K562 (cell line): Measurements from ENCODE around the gene CDAN1. TPM values are rescaled to one million over a fixed set of nuclear protein-coding genes. Genes with fewer than 3 reads are reported as not detected.

Experiments used
- ATAC-seq: fragments of 200-7000 bp; cut with Tn5 transposase; 3 replicates; pipeline ENCODE4 v1.9.1; 2020; ENCODE audit warnings: moderate library complexity
- BruUV-seq: library from RNA; stranded (reverse); fragments of 400-500 nt; replicated peaks from 2 replicates; lab custom pipeline; 2021; lab: Mats Ljungman, UMichigan
- CTCF ChIA-PET: fragments of 300-600 bp; formaldehyde crosslinking; extraction: SDS; loops from one replicate; lab custom pipeline; 2021; ENCODE audit warnings: low intra/inter-chr PET ratio; lab: Yijun Ruan, JAX
- POLR2A ChIA-PET: fragments of 300-600, 350-650 bp; sonication (Branson Sonifier 250); formaldehyde crosslinking; extraction: SDS; loops from one replicate; lab custom pipeline; 2021; ENCODE audit warnings: antibody characterized with exemption, inconsistent platforms; lab: Yijun Ruan, JAX
- DNase-seq, 4 experiments: peaks; one replicate each; pipeline versions ENCODE4 v3.0.0 to v3.0.0-alpha.2; 2011 to 2018; ENCODE audit warnings: low spot score in 3 of 4, mixed read lengths in 3 of 4; ENCODE audit errors: extremely low read depth in 1 of 4
- FAIRE-seq: peaks from 2 replicates; lab custom pipeline; 2011; peaks lifted over from hg19 to GRCh38; lab: Jason Lieb, UNC
- H2AFZ ChIP-seq: 2 replicates; pipeline ENCODE4 v1.6.0; 2011; ENCODE audit warnings: low read depth, low read length, control low read depth, inconsistent platforms
- H3K27ac ChIP-seq: fragments of 200-600 bp; 3 replicates; pipeline ENCODE4 v1.8.0; 2011; ENCODE audit warnings: low read depth, mild to moderate bottlenecking, control low read depth, inconsistent platforms, low read length, moderate library complexity, mixed read lengths; ENCODE audit errors: extremely low read depth
- H3K27me3 ChIP-seq, 2 experiments: fragments of 300-600 bp in 1 of 2; 2 replicates in 1 of 2; 3 replicates in 1 of 2; pipeline versions ENCODE4 v1.6.0 to v1.8.0; 2011; ENCODE audit warnings: inconsistent platforms in 2 of 2, low read length in 2 of 2, mild to moderate bottlenecking in 1 of 2, mixed read lengths in 1 of 2, moderate library complexity in 1 of 2; ENCODE audit not compliant: control insufficient read depth in 2 of 2, insufficient read depth in 2 of 2
- H3K36me3 ChIP-seq: fragments of 300-600 bp; 3 replicates; pipeline ENCODE4 v1.8.0; 2011; ENCODE audit warnings: mild to moderate bottlenecking, low read length, inconsistent platforms; ENCODE audit not compliant: control insufficient read depth, insufficient read depth
- H3K4me1 ChIP-seq, 2 experiments: fragments of 200-600 bp in 1 of 2; replicated peaks in 1 of 2; 2 replicates in 1 of 2; 3 replicates in 1 of 2; pipeline versions ENCODE4 v1.5.1 to v1.8.0; 2011; ENCODE audit warnings: inconsistent platforms in 2 of 2, low read length in 2 of 2, mild to moderate bottlenecking in 1 of 2, mixed read lengths in 1 of 2, moderate library complexity in 1 of 2; ENCODE audit not compliant: control insufficient read depth in 2 of 2, insufficient read depth in 2 of 2
- H3K4me2 ChIP-seq: 2 replicates; pipeline ENCODE4 v1.6.1; 2011; ENCODE audit warnings: low read length, control low read depth, inconsistent platforms, mixed read lengths; ENCODE audit not compliant: insufficient read depth
- H3K4me3 ChIP-seq: fragments of 200-600 bp; sonication (generic), shearing (Covaris generic); 2 replicates; pipeline ENCODE4 v1.5.1; 2016; ENCODE audit warnings: control low read depth, inconsistent platforms
- H3K79me2 ChIP-seq: fragments of 200-600 bp; 3 replicates; pipeline ENCODE4 v1.8.0; 2011; ENCODE audit warnings: low read length, inconsistent platforms; ENCODE audit not compliant: control insufficient read depth, insufficient read depth
- H3K9ac ChIP-seq, 2 experiments: 2 replicates each; pipeline versions ENCODE4 v1.6.0 to v1.6.1; 2011; ENCODE audit warnings: low read depth in 2 of 2, low read length in 2 of 2, control low read depth in 1 of 2, inconsistent platforms in 1 of 2, mild to moderate bottlenecking in 1 of 2, mixed read lengths in 1 of 2; ENCODE audit not compliant: insufficient read depth in 1 of 2
- H3K9me1 ChIP-seq: one replicate; pipeline ENCODE4 v1.6.0; 2011; ENCODE audit warnings: inconsistent platforms, mild to moderate bottlenecking, low read length, moderate library complexity; ENCODE audit not compliant: control insufficient read depth, insufficient read depth
- H3K9me3 ChIP-seq: replicated peaks from 2 replicates; pipeline ENCODE4 v1.5.1; 2011; ENCODE audit warnings: low read depth, low read length, inconsistent platforms; ENCODE audit not compliant: control insufficient read depth, insufficient read depth
- H4K20me1 ChIP-seq: replicated peaks from 2 replicates; pipeline ENCODE4 v1.6.1; 2011; ENCODE audit warnings: low read length, inconsistent platforms, mixed read lengths; ENCODE audit not compliant: control insufficient read depth, insufficient read depth
- ATF4 ChIP-seq: fragments of 450-650 bp; formaldehyde crosslinking; IDR thresholded peaks from 2 replicates; pipeline ENCODE4 v1.4.0; 2022; ENCODE audit warnings: mild to moderate bottlenecking, moderate library complexity
- CBX1 ChIP-seq: sonication (generic); IDR thresholded peaks from 2 replicates; pipeline ENCODE4 v1.6.1; 2016; ENCODE audit warnings: antibody characterized with exemption, low read depth, mild to moderate bottlenecking
- CBX2 ChIP-seq: fragments of 200-600 bp; sonication (generic); IDR thresholded peaks from one replicate; pipeline ENCODE4 v1.6.1; 2012; ENCODE audit warnings: mild to moderate bottlenecking, low read length, inconsistent platforms; ENCODE audit not compliant: insufficient read depth, poor library complexity, severe bottlenecking
- CREM ChIP-seq: IDR thresholded peaks from 2 replicates; pipeline ENCODE4 v1.6.1; 2014; ENCODE audit warnings: antibody characterized with exemption, low read depth
- CSDE1 ChIP-seq, 2 experiments: fragments of 450-650 bp; IDR thresholded peaks; 2 replicates each; pipeline ENCODE4 v1.6.1; 2016; ENCODE audit warnings: mild to moderate bottlenecking in 1 of 2
- EGR1 ChIP-seq: fragments of 450-650 bp; conservative IDR thresholded peaks from 2 replicates; pipeline ENCODE4 v1.6.1; 2017; ENCODE audit warnings: mild to moderate bottlenecking
- FOXK1 ChIP-seq: sonication (generic); formaldehyde crosslinking; IDR thresholded peaks from 2 replicates; pipeline ENCODE4 v1.8.0; 2022; ENCODE audit warnings: missing genetic modification reagents, mild to moderate bottlenecking, borderline replicate concordance
- HDAC3 ChIP-seq: fragments of 450-650 bp; IDR thresholded peaks from 2 replicates; pipeline ENCODE4 v1.6.1; 2018; ENCODE audit warnings: borderline replicate concordance, mild to moderate bottlenecking, moderate library complexity; ENCODE audit not compliant: partially characterized antibody
- MCM5 ChIP-seq: fragments of 450-650 bp; IDR thresholded peaks from 2 replicates; pipeline ENCODE4 v1.6.1; 2016; ENCODE audit warnings: low read depth
- RBM17 ChIP-seq: fragments of 200-400 bp; formaldehyde crosslinking; IDR thresholded peaks from 2 replicates; pipeline ENCODE4 v1.6.1; 2017; ENCODE audit warnings: low read depth, mild to moderate bottlenecking, low read length, borderline replicate concordance
- SUPT5H ChIP-seq: fragments of 450-650 bp; IDR thresholded peaks from 2 replicates; pipeline ENCODE4 v1.6.1; 2016
- TARDBP ChIP-seq: fragments of 450-650 bp; IDR thresholded peaks from 2 replicates; pipeline ENCODE4 v1.6.1; 2016
- XRCC3 ChIP-seq: fragments of 450-650 bp; IDR thresholded peaks from 2 replicates; pipeline ENCODE4 v1.6.1; 2017; ENCODE audit warnings: mild to moderate bottlenecking, moderate library complexity
- XRCC5 ChIP-seq: fragments of 200-400 bp; formaldehyde crosslinking; IDR thresholded peaks from 2 replicates; pipeline ENCODE4 v1.6.1; 2017; ENCODE audit warnings: low read depth, mild to moderate bottlenecking, low read length
- ZEB2 ChIP-seq: fragments of 450-650 bp; IDR thresholded peaks from 2 replicates; pipeline ENCODE4 v1.6.1; 2016
- ZNF232 ChIP-seq: sonication (generic); formaldehyde crosslinking; IDR thresholded peaks from 2 replicates; pipeline ENCODE4 v1.8.0; 2022; ENCODE audit warnings: mild to moderate bottlenecking, missing genetic modification reagents
- WGBS: fragments of 100-300 bp; shearing (Covaris generic); methylation state at CpG from one replicate; pipeline ENCODE4 v1.1.6; 2016; ENCODE audit warnings: low coverage, mixed read lengths; ENCODE audit not compliant: insufficient coverage; ENCODE audit errors: missing lambda C conversion rate; 5-methylcytosine and 5-hydroxymethylcytosine counted together
- in situ Hi-C: fragments of 300-500 bp; cut with MboI; formaldehyde crosslinking; loops from 4 replicates; pipeline ENCODE4 v1.15.0; 2018; ENCODE audit warnings: inconsistent platforms, mixed read lengths
- intact Hi-C: fragments of 100-400 bp; cut with micrococcal nuclease; formaldehyde crosslinking; loops from 2 replicates; pipeline ENCODE4 v1.14.2; 2022
- polyA plus RNA-seq, 8 experiments: library from polyadenylated mRNA; depleted of rRNA in 4 of 8; stranded (reverse) in 5 of 8; unstranded in 3 of 8; fragments of >200 nt; fragmentation: Nextera tagmentation in 2 of 8; fragmentation: Illumina TruSeq in 1 of 8; extraction: Ambion mirVana in 2 of 8; extraction: Trizol in 1 of 8; gene quantifications; 2 replicates each; pipeline versions ENCODE4 v1.2.1 to v1.2.3, GENCODE V29; 2011 to 2014; ENCODE audit warnings: inconsistent platforms in 1 of 8, missing spikeins in 1 of 8
- total RNA-seq, 7 experiments: library from RNA; depleted of rRNA in 6 of 7; stranded (reverse); fragments of >200 nt in 6 of 7; fragmentation: Illumina TruSeq in 2 of 7; extraction: Trizol in 2 of 7; gene quantifications; 2 replicates each; pipeline versions ENCODE4 v1.2.1 to v1.2.3, GENCODE V29; 2011 to 2021; ENCODE audit warnings: low replicate concordance in 1 of 7
- TF ChIP-seq, protein P1 (sequence below): fragments of 450-650 bp; IDR thresholded peaks from 2 replicates; pipeline ENCODE4 v1.6.1; 2017; ENCODE audit warnings: antibody characterized with exemption, mild to moderate bottlenecking

CDAN1 gene
- total and polyA plus RNA-seq, 9 of the 15 experiments (the other 6 are each of a cell fraction or from before 2014, with no cell fraction given), result 1.6 to 34.4 (median 13.8) TPM

DNA sequence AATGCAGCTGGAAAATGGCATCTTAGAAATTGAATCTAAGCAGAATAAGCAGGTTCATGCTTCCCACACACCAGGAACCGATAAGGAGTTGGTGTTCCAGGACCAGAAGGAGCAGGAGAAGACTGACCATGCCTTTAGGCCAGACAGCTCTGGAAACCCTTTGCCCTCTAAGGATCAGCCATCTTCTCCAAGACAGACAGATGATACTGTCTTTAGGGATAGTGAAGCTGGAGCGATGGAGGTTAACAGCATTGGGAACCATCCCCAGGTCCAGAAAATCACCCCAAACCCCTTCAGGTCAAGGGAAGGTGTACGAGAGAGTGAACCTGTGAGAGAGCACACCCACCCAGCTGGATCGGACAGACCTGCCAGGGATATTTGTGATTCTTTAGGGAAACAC lies 49.2 kb downstream of the CDAN1 start:
- BruUV-seq, result no TSS peak
- FAIRE-seq (no peak), ATAC-seq (no peak), DNase-seq (no peak)
- H3K4me1 ChIP-seq, result no peaks in the 10 kb centered on the region; a peak in 2 of 5 replicates
- no peak overlapping the region for H2AFZ ChIP-seq
- ChIA-PET CTCF (no interaction called here), POLR2A (interaction anchor here (0.6 to 1.7 kb wide), 5 partner anchors 9 to 754 kb away, joined by 3 to 5 read pairs (median 3); no protein-coding TSS in a partner anchor)
- no peaks in the 10 kb centered on the region for H3K9me1 ChIP-seq
- H3K4me3 ChIP-seq, result no peak overlapping the region
- H3K79me2 ChIP-seq, result no peaks in the 10 kb centered on the region
- H3K4me2 ChIP-seq, result no peak overlapping the region
- WGBS, result 44% methylated on average over 4 of the region's 4 CpGs
- no peaks in the 10 kb centered on the region for H3K27me3 ChIP-seq
- H3K9ac ChIP-seq, result no peak overlapping the region
- H3K9me3 ChIP-seq, result no peaks in the 10 kb centered on the region
- intact Hi-C loops, result no loop called here
- no peaks in the 10 kb centered on the region for H3K36me3 ChIP-seq
- TF ChIP-seq CREM (no peak), FOXK1 (CRISPR knock-in tag) (no peak), ATF4 (CRISPR knock-in tag) (no peak), XRCC3 (no peak), CSDE1 (IDR thresholded peaks at IDR 0.05) (no peak), SUPT5H (no peak), CBX2 (no peak), HDAC3 (no peak), MCM5 (no peak), CBX1 (no peak), ZEB2 (no peak), TARDBP (no peak), ZNF232 (CRISPR knock-in tag) (no peak), RBM17 (no peak), XRCC5 (no peak), EGR1 (no peak)
- TF ChIP-seq, protein P1, sequence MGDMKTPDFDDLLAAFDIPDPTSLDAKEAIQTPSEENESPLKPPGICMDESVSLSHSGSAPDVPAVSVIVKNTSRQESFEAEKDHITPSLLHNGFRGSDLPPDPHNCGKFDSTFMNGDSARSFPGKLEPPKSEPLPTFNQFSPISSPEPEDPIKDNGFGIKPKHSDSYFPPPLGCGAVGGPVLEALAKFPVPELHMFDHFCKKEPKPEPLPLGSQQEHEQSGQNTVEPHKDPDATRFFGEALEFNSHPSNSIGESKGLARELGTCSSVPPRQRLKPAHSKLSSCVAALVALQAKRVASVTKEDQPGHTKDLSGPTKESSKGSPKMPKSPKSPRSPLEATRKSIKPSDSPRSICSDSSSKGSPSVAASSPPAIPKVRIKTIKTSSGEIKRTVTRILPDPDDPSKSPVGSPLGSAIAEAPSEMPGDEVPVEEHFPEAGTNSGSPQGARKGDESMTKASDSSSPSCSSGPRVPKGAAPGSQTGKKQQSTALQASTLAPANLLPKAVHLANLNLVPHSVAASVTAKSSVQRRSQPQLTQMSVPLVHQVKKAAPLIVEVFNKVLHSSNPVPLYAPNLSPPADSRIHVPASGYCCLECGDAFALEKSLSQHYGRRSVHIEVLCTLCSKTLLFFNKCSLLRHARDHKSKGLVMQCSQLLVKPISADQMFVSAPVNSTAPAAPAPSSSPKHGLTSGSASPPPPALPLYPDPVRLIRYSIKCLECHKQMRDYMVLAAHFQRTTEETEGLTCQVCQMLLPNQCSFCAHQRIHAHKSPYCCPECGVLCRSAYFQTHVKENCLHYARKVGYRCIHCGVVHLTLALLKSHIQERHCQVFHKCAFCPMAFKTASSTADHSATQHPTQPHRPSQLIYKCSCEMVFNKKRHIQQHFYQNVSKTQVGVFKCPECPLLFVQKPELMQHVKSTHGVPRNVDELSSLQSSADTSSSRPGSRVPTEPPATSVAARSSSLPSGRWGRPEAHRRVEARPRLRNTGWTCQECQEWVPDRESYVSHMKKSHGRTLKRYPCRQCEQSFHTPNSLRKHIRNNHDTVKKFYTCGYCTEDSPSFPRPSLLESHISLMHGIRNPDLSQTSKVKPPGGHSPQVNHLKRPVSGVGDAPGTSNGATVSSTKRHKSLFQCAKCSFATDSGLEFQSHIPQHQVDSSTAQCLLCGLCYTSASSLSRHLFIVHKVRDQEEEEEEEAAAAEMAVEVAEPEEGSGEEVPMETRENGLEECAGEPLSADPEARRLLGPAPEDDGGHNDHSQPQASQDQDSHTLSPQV, result no peak
- H4K20me1 ChIP-seq, result 0 out of 2 replicates have a peak, but pooled peaks cover 3% of the 10 kb centered on the region
- in situ Hi-C loops, result no loop called here
- H3K27ac ChIP-seq, result no peak overlapping the region
